Subcutaneous abdominal adipose tissue (tissue), 5 donors: ENCODE data around the gene ISM1.
"Not testable (repeated sequence)": the region's sequence is repeated elsewhere in the genome, so short reads cannot be mapped to it uniquely, and the experiment has no call there.

ENCODE experiments used
- H3K27ac ChIP-seq: one replicate; pipeline ENCODE4 v1.7.0; 2013; ENCODE audit warnings: low read depth, mild to moderate bottlenecking, inconsistent platforms, low read length, moderate library complexity
- H3K27me3 ChIP-seq, 5 donors: one replicate each; pipeline ENCODE4 v1.7.0; 2013; ENCODE audit warnings: low read length in 5 of 5, inconsistent platforms in 1 of 5; ENCODE audit not compliant: control insufficient read depth in 5 of 5, insufficient read depth in 4 of 5
- H3K36me3 ChIP-seq, 5 donors: one replicate each; pipeline ENCODE4 v1.7.0; 2013; ENCODE audit warnings: low read length in 5 of 5; ENCODE audit not compliant: control insufficient read depth in 5 of 5, insufficient read depth in 5 of 5
- H3K4me1 ChIP-seq, 5 donors: one replicate each; pipeline ENCODE4 v1.7.0; 2013; ENCODE audit warnings: low read length in 5 of 5, mild to moderate bottlenecking in 3 of 5, moderate library complexity in 1 of 5; ENCODE audit not compliant: control insufficient read depth in 5 of 5, insufficient read depth in 5 of 5
- H3K4me3 ChIP-seq, 5 donors: one replicate each; pipeline ENCODE4 v1.7.0; 2013; ENCODE audit warnings: low read length in 5 of 5, low read depth in 1 of 5
- H3K9ac ChIP-seq, 5 donors: one replicate each; pipeline ENCODE4 v1.7.0; 2013; ENCODE audit warnings: low read length in 5 of 5, mild to moderate bottlenecking in 4 of 5, moderate library complexity in 3 of 5
- H3K9me3 ChIP-seq, 5 donors: one replicate each; pipeline ENCODE4 v1.7.0; 2013; ENCODE audit warnings: low read length in 5 of 5; ENCODE audit not compliant: control insufficient read depth in 5 of 5
- donor health status: healthy.
- donor health status: healthy.
- donor health status: healthy.
- donor health status: healthy.
- donor health status: healthy.

The ISM1 gene

DNA sequence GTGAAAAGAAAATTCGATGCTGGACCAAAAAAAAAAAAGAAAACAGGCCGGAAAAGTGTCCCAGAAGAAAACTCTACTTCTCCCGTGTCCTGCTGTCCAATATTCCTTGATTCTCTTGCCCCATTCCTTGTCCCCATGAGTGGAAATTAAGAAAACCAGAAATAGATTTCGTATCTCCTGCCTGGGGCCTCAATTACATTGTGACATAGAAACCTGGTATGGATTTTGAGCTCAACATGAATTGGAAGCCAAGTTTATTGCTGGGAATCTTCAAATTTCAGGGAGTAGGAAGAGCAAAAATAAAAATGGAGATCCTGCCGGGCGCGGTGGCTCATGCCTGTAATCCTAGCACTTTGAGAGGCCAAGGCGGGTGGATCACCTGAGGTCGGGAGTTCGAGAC lies 11.9 kb downstream of the ISM1 start:
- Histone ChIP-seq H3K36me3 (no peaks in the 10 kb centered on the region), H3K27me3 (no peaks in the 10 kb centered on the region), H3K9me3 (no peaks in the 10 kb centered on the region), H3K9ac (no peak overlapping the region), H3K4me3 (no peak overlapping the region), H3K4me1 (peaks cover 0 to 9% (median 0%) of the 10 kb centered on the region in 5 donors), H3K27ac (no peak overlapping the region)

- Histone ChIP-seq H3K4me1 (peaks cover 0 to 9% (median 0%) of the 10 kb centered on the region in 5 donors), H3K9ac (no peak overlapping the region), H3K4me3 (no peak overlapping the region), H3K27me3 (no peaks in the 10 kb centered on the region), H3K9me3 (no peaks in the 10 kb centered on the region), H3K36me3 (no peaks in the 10 kb centered on the region), H3K27ac (no peak overlapping the region)
Measured at GRCh38 chr20:13234961-13235360, 13.9 kb downstream of the ISM1 start.

- H3K9ac ChIP-seq, H3K27me3 ChIP-seq, H3K36me3 ChIP-seq, H3K4me3 ChIP-seq, H3K27ac ChIP-seq, H3K4me1 ChIP-seq, H3K9me3 ChIP-seq: not testable (repeated sequence)
Measured at GRCh38 chr20:13236360-13236759, 15.3 kb downstream of the ISM1 start.

- no peaks in the 10 kb centered on the region for H3K9me3 ChIP-seq
- no peak overlapping the region for H3K27ac ChIP-seq
- H3K36me3 ChIP-seq, result no peaks in the 10 kb centered on the region
- no peaks in the 10 kb centered on the region for H3K4me1 ChIP-seq
- H3K4me3 ChIP-seq, result no peak overlapping the region
- no peak overlapping the region for H3K9ac ChIP-seq
- no peaks in the 10 kb centered on the region for H3K27me3 ChIP-seq
Measured at GRCh38 chr20:13236990-13237720, 16.1 kb downstream of the ISM1 start.

GRCh38 chr20:13238001-13238653 lies 17.1 kb downstream of the ISM1 start:
- no peaks in the 10 kb centered on the region for H3K27me3 ChIP-seq

DNA sequence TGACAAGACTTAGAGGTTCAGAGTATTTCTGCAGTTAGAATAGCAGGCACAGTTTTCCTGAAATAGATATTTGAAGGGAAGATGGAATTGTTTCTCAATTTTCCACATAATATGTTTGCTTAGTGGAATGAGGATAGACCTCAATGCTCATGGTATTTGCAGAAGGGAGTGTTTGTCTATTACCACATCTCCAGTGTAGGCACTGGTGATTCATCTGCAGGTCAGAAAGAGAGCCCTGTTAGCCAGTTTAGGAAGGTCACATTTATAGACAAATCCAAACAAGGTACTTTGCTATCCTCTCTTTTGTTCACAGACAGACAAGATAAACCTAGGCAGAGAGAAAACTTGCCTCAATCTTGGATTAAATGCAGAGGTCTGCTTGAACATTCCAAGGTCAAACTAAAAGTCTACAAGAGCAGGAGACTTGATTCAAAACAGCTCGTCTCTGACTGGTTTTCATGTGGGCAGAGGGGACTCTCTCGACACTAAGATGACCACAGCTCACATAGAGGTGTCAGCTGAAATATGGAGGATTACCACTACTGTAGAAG lies 22.8 kb downstream of the ISM1 start:
- no peaks in the 10 kb centered on the region for H3K36me3 ChIP-seq

More at GRCh38 chr20:13238001-13238653, 17.1 kb downstream of the ISM1 start:
- Histone ChIP-seq H3K9ac (no peak overlapping the region), H3K9me3 (no peaks in the 10 kb centered on the region), H3K27ac (no peak overlapping the region), H3K4me1 (no peaks in the 10 kb centered on the region), H3K4me3 (no peak overlapping the region), H3K36me3 (no peaks in the 10 kb centered on the region)

DNA sequence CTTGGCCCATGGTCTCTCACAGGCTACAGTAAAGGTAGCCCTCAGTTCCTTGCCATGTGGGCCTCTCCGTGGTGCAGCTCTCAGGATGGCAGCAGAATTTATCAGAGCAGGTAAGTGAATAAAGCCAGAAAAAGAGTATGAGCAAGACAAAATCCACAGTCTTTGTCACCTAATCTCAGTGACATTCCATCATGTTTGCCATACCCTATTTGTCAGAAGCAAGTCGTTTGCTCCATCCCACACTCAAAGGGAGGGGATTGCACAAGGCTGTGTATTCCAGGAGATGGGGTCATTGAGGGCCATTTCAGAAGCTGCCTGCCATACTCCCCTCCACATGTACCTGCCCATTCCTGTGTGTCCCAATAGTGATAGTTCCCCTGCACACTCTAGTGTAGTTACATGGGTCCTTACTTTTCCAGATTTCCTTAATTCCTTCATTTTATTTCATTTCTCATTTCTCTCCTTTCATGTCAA lies 24.2 kb downstream of the ISM1 start:
- no peak overlapping the region for H3K4me3 ChIP-seq

More for the DNA sequence above, 22.8 kb downstream of the ISM1 start:
- H3K9me3 ChIP-seq, result no peaks in the 10 kb centered on the region
- no peak overlapping the region for H3K4me3 ChIP-seq
- H3K27ac ChIP-seq, result no peak overlapping the region
- no peaks in the 10 kb centered on the region for H3K27me3 ChIP-seq
- no peak overlapping the region for H3K9ac ChIP-seq
- peaks cover 0 to 7% (median 0%) of the 10 kb centered on the region in 5 donors for H3K4me1 ChIP-seq

GRCh38 chr20:13249118-13249797 lies 28.2 kb downstream of the ISM1 start:
- peaks cover 0 to 11% (median 0%) of the 10 kb centered on the region in 5 donors for H3K4me1 ChIP-seq
- no peak overlapping the region for H3K27ac ChIP-seq
- H3K9ac ChIP-seq, result no peak overlapping the region
- no peak overlapping the region for H3K4me3 ChIP-seq
- H3K36me3 ChIP-seq, result no peaks in the 10 kb centered on the region
- no peaks in the 10 kb centered on the region for H3K9me3 ChIP-seq
- H3K27me3 ChIP-seq, result no peaks in the 10 kb centered on the region

More for the DNA sequence above, 24.2 kb downstream of the ISM1 start:
- H3K36me3 ChIP-seq, result no peaks in the 10 kb centered on the region
- no peaks in the 10 kb centered on the region for H3K9me3 ChIP-seq
- H3K27me3 ChIP-seq, result no peaks in the 10 kb centered on the region
- no peak overlapping the region for H3K9ac ChIP-seq
- H3K4me1 ChIP-seq, result peaks cover 0 to 7% (median 0%) of the 10 kb centered on the region in 5 donors
- H3K27ac ChIP-seq, result no peak overlapping the region

GRCh38 chr20:13249798-13250170 lies 28.7 kb downstream of the ISM1 start:
- Histone ChIP-seq H3K4me1 (peaks cover 0 to 11% (median 0%) of the 10 kb centered on the region in 5 donors), H3K9me3 (no peaks in the 10 kb centered on the region), H3K4me3 (no peak overlapping the region), H3K9ac (no peak overlapping the region), H3K36me3 (no peaks in the 10 kb centered on the region), H3K27ac (no peak overlapping the region), H3K27me3 (no peaks in the 10 kb centered on the region)

DNA sequence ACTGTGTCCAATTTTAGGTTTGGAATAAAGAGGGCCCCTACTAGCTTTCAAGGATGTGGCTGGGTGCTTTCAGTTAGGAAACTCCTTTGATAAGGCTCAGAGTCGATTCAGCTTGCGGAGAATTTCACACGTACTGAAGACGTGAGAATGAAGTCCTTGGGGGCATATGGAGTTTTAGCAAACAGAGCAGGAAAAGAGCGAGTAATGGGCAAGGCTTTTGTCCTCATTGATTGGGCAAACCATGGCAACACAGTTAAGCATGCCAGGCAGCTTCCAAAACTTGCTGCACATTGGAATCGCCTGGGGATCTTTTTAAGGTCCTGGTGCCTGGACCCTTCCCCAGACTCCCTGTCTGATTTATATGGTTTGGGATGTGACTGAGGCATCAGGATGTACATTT lies 29.2 kb downstream of the ISM1 start:
- no peak overlapping the region for H3K27ac ChIP-seq
- H3K4me1 ChIP-seq, result peaks cover 0 to 11% (median 0%) of the 10 kb centered on the region in 5 donors
- H3K36me3 ChIP-seq, result no peaks in the 10 kb centered on the region
- no peak overlapping the region for H3K4me3 ChIP-seq
- H3K9ac ChIP-seq, result no peak overlapping the region
- no peaks in the 10 kb centered on the region for H3K27me3 ChIP-seq
- no peaks in the 10 kb centered on the region for H3K9me3 ChIP-seq
